Fibroblast of the conjunctiva (primary cell): ENCODE measurements around the gene PARL.
"Not testable (repeated sequence)": the region's sequence is repeated elsewhere in the genome, so short reads cannot be mapped to it uniquely, and the experiment has no call there.

Experiments
- DNase-seq: peaks from one replicate; pipeline ENCODE4 v3.0.0-alpha.2; 2010; ENCODE audit warnings: low read depth

PARL gene

DNA sequence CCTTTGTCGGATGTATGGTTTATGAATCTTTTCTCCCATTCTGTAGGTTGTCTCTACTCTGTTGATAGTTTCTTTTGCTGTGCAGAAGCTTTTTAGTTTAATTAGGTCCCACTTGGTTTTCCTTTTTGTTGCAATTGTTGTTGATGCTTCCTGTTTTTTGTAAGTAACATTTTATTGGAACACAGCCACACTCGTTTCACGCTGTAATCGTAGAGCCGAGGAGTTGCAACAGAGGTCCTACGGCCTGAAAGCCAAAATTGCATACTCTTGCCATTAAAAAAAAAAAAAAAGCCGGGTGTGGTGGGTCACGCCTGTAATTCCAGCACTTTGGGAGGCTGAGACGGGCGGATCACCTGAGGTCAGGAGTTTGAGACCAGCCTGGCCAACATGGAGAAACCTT is 100.2 kb downstream of the PARL start:
- not testable (repeated sequence) for DNase-seq

DNA sequence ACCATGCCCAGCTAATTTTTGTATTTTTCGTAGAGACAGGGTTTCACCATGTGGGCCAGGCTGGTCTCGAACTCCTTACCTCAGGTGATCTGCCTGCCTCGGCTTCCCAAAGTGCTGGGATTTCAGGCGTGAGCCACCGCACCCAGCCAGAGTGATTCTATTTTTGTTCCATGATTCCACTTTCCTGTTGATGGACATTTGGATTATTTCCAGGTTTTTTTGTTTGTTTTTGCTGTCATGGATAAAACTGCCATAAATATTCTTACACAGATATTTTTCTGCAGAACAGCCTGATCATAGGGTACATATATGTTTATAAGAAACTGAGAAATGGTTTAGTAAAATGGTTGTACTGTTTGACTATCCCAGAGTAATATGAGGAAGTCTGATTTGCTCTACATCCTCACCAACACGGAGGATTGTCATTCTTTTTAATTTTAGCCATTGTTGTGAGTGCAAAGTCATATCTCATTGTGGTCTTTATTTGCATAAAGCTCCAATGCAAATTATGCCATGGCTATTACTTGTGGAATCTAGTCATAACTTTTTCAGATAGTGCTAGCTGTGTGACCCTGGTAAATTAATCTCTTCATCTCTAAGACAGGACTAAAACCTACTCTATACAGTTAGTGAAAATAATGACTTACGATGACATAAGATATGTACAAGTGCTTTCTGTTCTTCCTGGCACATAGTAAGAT is 102.0 kb downstream of the PARL start:
- DNase-seq = no peak

DNA sequence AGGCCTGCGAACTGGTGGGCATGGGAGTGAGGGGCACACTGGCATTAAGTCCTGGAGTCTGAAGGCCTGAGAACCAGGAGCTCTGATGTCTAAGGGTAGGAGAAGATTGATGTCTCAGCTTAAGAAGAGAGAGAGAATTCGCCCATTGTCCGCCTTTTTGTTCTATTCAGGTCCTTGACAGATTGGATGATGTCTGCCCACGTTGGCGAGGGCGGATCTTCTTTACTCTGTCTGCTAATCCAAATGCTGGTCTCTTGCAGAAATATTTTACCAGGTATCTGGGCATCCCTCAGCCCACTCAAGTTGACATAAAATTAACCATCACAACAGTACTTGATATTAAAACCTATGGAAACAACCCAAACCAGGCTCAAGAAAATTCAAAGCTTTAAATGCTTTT is 103.4 kb downstream of the PARL start:
- no peak for DNase-seq

DNA sequence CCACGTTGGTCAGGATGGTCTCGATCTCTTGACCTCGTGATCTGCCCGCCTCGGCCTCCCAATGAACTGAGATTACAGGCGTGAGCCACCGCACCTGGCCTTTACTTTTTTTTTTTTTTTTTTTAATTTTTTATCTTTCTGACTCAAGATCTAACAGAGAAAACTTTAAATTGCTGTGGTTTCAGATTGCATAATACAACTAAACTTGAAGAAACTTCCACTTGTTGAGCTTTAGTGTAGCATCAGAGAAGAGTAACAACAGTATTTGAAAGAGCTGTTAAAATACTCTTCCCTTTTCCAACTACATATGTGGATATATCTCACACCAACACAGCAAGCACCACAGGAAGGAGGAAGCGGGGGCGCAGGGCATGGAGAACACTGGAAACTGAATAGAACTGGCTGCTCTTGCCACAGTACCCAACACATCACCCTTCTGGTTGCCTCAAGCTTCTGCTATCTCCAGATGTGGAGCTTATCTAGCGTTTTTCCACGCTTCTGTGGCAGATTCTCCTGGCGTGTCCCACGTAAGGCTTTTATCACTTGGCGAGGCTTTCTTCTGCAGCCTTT is 104.7 kb downstream of the PARL start:
- DNase-seq = no peak
